Chondrocyte (in vitro differentiated cells): ENCODE measurements around the gene CHCHD3. TPM values are rescaled to one million over a fixed set of nuclear protein-coding genes. Genes with fewer than 3 reads are reported as not detected.
"Not testable (repeated sequence)": the region's sequence is repeated elsewhere in the genome, so short reads cannot be mapped to it uniquely, and the experiment has no call there.

ENCODE experiments used
- DNase-seq: peaks from one replicate; pipeline ENCODE4 v3.0.0; 2021; ENCODE audit warnings: mixed read lengths, low spot score
- H3K27ac Mint-ChIP-seq: one replicate; pipeline ENCODE4 v1.8.0; 2021; ENCODE audit warnings: mild to moderate bottlenecking, moderate library complexity, mixed read lengths; ENCODE audit not compliant: unreplicated experiment
- H3K27me3 Mint-ChIP-seq: 2 replicates; pipeline ENCODE4 v1.8.0; 2021; ENCODE audit warnings: low read depth, mixed read lengths
- H3K36me3 Mint-ChIP-seq: 2 replicates; pipeline ENCODE4 v1.8.0; 2021; ENCODE audit warnings: low read depth, mixed read lengths
- H3K4me1 Mint-ChIP-seq: 2 replicates; pipeline ENCODE4 v1.8.0; 2021; ENCODE audit warnings: low read depth, mild to moderate bottlenecking, mixed read lengths
- H3K4me3 Mint-ChIP-seq: one replicate; pipeline ENCODE4 v1.8.0; 2021; ENCODE audit warnings: mild to moderate bottlenecking, moderate library complexity, mixed read lengths; ENCODE audit not compliant: unreplicated experiment
- H3K9me3 Mint-ChIP-seq: 2 replicates; pipeline ENCODE4 v1.8.0; 2021; ENCODE audit warnings: low read depth, mixed read lengths
- CTCF ChIP-seq: fragments of 200-600 bp; sonication (generic); IDR thresholded peaks from 2 replicates; pipeline ENCODE4 v1.5.0; 2021; ENCODE audit warnings: antibody characterized with exemption, mild to moderate bottlenecking, moderate library complexity
- total RNA-seq: library from RNA; stranded (reverse); gene quantifications from 3 replicates; pipeline ENCODE4 v1.2.1, GENCODE V29; 2021

Gene CHCHD3
- total RNA-seq, 1 donor from 2014 or later: 42.6 TPM

GRCh38 chr7:132904209-132904608 lies 177.7 kb downstream of the CHCHD3 start:
- H3K9me3 Mint-ChIP-seq: no peaks in the 10 kb centered on the region
- H3K4me3 Mint-ChIP-seq: no peak overlapping the region
- H3K27me3 Mint-ChIP-seq: no peaks in the 10 kb centered on the region
- no peak for DNase-seq
- H3K4me1 Mint-ChIP-seq: no peaks in the 10 kb centered on the region
- no peak for TF ChIP-seq CTCF
- H3K36me3 Mint-ChIP-seq: peaks cover 4% of the 10 kb centered on the region
- H3K27ac Mint-ChIP-seq: no peak overlapping the region

- H3K4me3 Mint-ChIP-seq, H3K27me3 Mint-ChIP-seq, H3K27ac Mint-ChIP-seq, H3K9me3 Mint-ChIP-seq, H3K4me1 Mint-ChIP-seq, DNase-seq, H3K36me3 Mint-ChIP-seq: not testable (repeated sequence)
These were observed 179.6 kb downstream of the CHCHD3 start for GRCh38 chr7:132902294-132902693.

GRCh38 chr7:132901241-132901640 lies 180.6 kb downstream of the CHCHD3 start:
- no peak for TF ChIP-seq CTCF
- Mint-ChIP-seq H3K9me3 (no peaks in the 10 kb centered on the region), H3K27me3 (no peaks in the 10 kb centered on the region), H3K27ac (no peak overlapping the region), H3K4me3 (no peak overlapping the region), H3K36me3 (no peaks in the 10 kb centered on the region), H3K4me1 (no peaks in the 10 kb centered on the region)
- no peak for DNase-seq

- no peaks in the 10 kb centered on the region for H3K4me1 Mint-ChIP-seq
- DNase-seq: no peak
- H3K27me3 Mint-ChIP-seq: no peaks in the 10 kb centered on the region
- no peak overlapping the region for H3K4me3 Mint-ChIP-seq
- peak; percentile 49 for TF ChIP-seq CTCF
- no peaks in the 10 kb centered on the region for H3K9me3 Mint-ChIP-seq
- no peak overlapping the region for H3K27ac Mint-ChIP-seq
- no peaks in the 10 kb centered on the region for H3K36me3 Mint-ChIP-seq
These were observed 182.1 kb downstream of the CHCHD3 start for GRCh38 chr7:132899833-132900232.

GRCh38 chr7:132898641-132899175 lies 183.2 kb downstream of the CHCHD3 start:
- not testable (repeated sequence) for H3K27ac Mint-ChIP-seq, H3K4me3 Mint-ChIP-seq, H3K27me3 Mint-ChIP-seq, DNase-seq, H3K36me3 Mint-ChIP-seq, H3K4me1 Mint-ChIP-seq, H3K9me3 Mint-ChIP-seq

GRCh38 chr7:132897093-132897687 lies 184.7 kb downstream of the CHCHD3 start:
- Mint-ChIP-seq H3K4me3 (no peak overlapping the region), H3K4me1 (no peaks in the 10 kb centered on the region), H3K27ac (no peak overlapping the region), H3K9me3 (no peaks in the 10 kb centered on the region), H3K36me3 (no peaks in the 10 kb centered on the region), H3K27me3 (no peaks in the 10 kb centered on the region)
- TF ChIP-seq CTCF: no peak
- no peak for DNase-seq
